H7 (cell line): Measurements from ENCODE around the gene FER. TPM values are rescaled to one million over a fixed set of nuclear protein-coding genes. Genes with fewer than 3 reads are reported as not detected.
"Not testable (repeated sequence)": the region's sequence is repeated elsewhere in the genome, so short reads cannot be mapped to it uniquely, and the experiment has no call there.

Experiments used
- DNase-seq: peaks from one replicate; pipeline ENCODE4 v3.0.0; 2012
- H3K27me3 ChIP-seq: 2 replicates; pipeline ENCODE4 v1.6.0; 2011; ENCODE audit warnings: mild to moderate bottlenecking, low read length; ENCODE audit not compliant: control insufficient read depth, insufficient read depth
- H3K36me3 ChIP-seq: replicated peaks from 2 replicates; pipeline ENCODE4 v1.5.1; 2011; ENCODE audit warnings: low read length; ENCODE audit not compliant: control insufficient read depth, insufficient read depth
- H3K4me3 ChIP-seq: 2 replicates; pipeline ENCODE4 v1.5.1; 2011; ENCODE audit warnings: low read depth, mild to moderate bottlenecking, control low read depth, low read length, moderate library complexity; ENCODE audit not compliant: insufficient read depth
- total RNA-seq: library from RNA; depleted of rRNA; stranded (reverse); fragments of >200 nt; shearing (Covaris generic); gene quantifications from 2 replicates; pipeline ENCODE4 v1.2.3, GENCODE V29; 2014

FER gene
- total RNA-seq, 1 experiment from 2014 or later = 6.7 TPM

- H3K36me3 ChIP-seq = no peaks in the 10 kb centered on the region; the same call in 1 of the 2 replicates
- H3K4me3 ChIP-seq = no peak overlapping the region
- no peak for DNase-seq
- H3K27me3 ChIP-seq = no peaks in the 10 kb centered on the region
Observed at GRCh38 chr5:108798513-108799265, 51.0 kb downstream of the FER start.

GRCh38 chr5:108801301-108801700, 53.6 kb downstream of the FER start:
- DNase-seq = no peak
- H3K36me3 ChIP-seq = no peaks in the 10 kb centered on the region; the same call in 1 of the 2 replicates
- H3K27me3 ChIP-seq = no peaks in the 10 kb centered on the region
- H3K4me3 ChIP-seq = no peak overlapping the region

GRCh38 chr5:108801776-108802175, 54.1 kb downstream of the FER start:
- DNase-seq = no peak
- no peaks in the 10 kb centered on the region for H3K36me3 ChIP-seq
- no peaks in the 10 kb centered on the region for H3K27me3 ChIP-seq
- no peak overlapping the region for H3K4me3 ChIP-seq

GRCh38 chr5:108810717-108811116, 63.0 kb downstream of the FER start:
- Histone ChIP-seq H3K4me3 (no peak overlapping the region), H3K36me3 (no peaks in the 10 kb centered on the region; the same call in 1 of the 2 replicates), H3K27me3 (no peaks in the 10 kb centered on the region)
- DNase-seq = no peak

GRCh38 chr5:108813673-108814072, 66.0 kb downstream of the FER start:
- no peaks in the 10 kb centered on the region for H3K27me3 ChIP-seq

GRCh38 chr5:108814551-108814950, 66.9 kb downstream of the FER start:
- no peak for DNase-seq
- H3K4me3 ChIP-seq = no peak overlapping the region
- no peaks in the 10 kb centered on the region for H3K27me3 ChIP-seq
- no peaks in the 10 kb centered on the region; the same call in 1 of the 2 replicates for H3K36me3 ChIP-seq

More at GRCh38 chr5:108813673-108814072, 66.0 kb downstream of the FER start:
- no peaks in the 10 kb centered on the region; the same call in 1 of the 2 replicates for H3K36me3 ChIP-seq
- H3K4me3 ChIP-seq = no peak overlapping the region
- DNase-seq = no peak

- no peak for DNase-seq
- no peaks in the 10 kb centered on the region for H3K27me3 ChIP-seq
Observed at GRCh38 chr5:108818613-108819272, 71.0 kb downstream of the FER start.

GRCh38 chr5:108820983-108821382, 73.3 kb downstream of the FER start:
- H3K27me3 ChIP-seq = no peaks in the 10 kb centered on the region
- no peak overlapping the region for H3K4me3 ChIP-seq
- no peak for DNase-seq

More at GRCh38 chr5:108818613-108819272, 71.0 kb downstream of the FER start:
- Histone ChIP-seq H3K4me3 (no peak overlapping the region), H3K36me3 (no peaks in the 10 kb centered on the region)

GRCh38 chr5:108822211-108822947, 74.7 kb downstream of the FER start:
- Histone ChIP-seq H3K36me3 (no peaks in the 10 kb centered on the region), H3K27me3 (no peaks in the 10 kb centered on the region), H3K4me3 (no peak overlapping the region)
- no peak for DNase-seq

More at GRCh38 chr5:108820983-108821382, 73.3 kb downstream of the FER start:
- H3K36me3 ChIP-seq = no peaks in the 10 kb centered on the region

- no peaks in the 10 kb centered on the region for H3K36me3 ChIP-seq
- no peak for DNase-seq
- H3K4me3 ChIP-seq = no peak overlapping the region
- H3K27me3 ChIP-seq = no peaks in the 10 kb centered on the region
Observed at GRCh38 chr5:108827131-108827530, 79.4 kb downstream of the FER start.

GRCh38 chr5:108830705-108831276, 83.1 kb downstream of the FER start:
- H3K36me3 ChIP-seq = no peaks in the 10 kb centered on the region
- H3K27me3 ChIP-seq = no peaks in the 10 kb centered on the region
- DNase-seq = no peak
- no peak overlapping the region for H3K4me3 ChIP-seq

- H3K4me3 ChIP-seq = no peak overlapping the region
- no peaks in the 10 kb centered on the region for H3K36me3 ChIP-seq
- no peaks in the 10 kb centered on the region for H3K27me3 ChIP-seq
- no peak for DNase-seq
Observed at GRCh38 chr5:108836492-108836891, 88.8 kb downstream of the FER start.

- H3K36me3 ChIP-seq, H3K27me3 ChIP-seq, H3K4me3 ChIP-seq, DNase-seq: not testable (repeated sequence)
Observed at GRCh38 chr5:108842260-108842941, 94.7 kb downstream of the FER start.

- DNase-seq, H3K36me3 ChIP-seq, H3K4me3 ChIP-seq, H3K27me3 ChIP-seq: not testable (repeated sequence)
Observed at GRCh38 chr5:108851129-108851528, 103.4 kb downstream of the FER start.
